Body of pancreas (tissue), 4 donors: ENCODE results near the gene C1orf115. TPM values are rescaled to one million over a fixed set of nuclear protein-coding genes. Genes with fewer than 3 reads are reported as not detected.
A peak's percentile ranks its signal among the peaks of the same experiment; 100 is the strongest.

Experiments
- ATAC-seq: fragments of 150-250 bp; one replicate; pipeline ENCODE4 v1.9.1; 2016
- DNase-seq, 4 donors: peaks; one replicate each; pipeline ENCODE4 v3.0.0-alpha.2; 2019
- H3K27ac ChIP-seq, 4 donors: fragments of 200-600 bp; sonication (generic); 1 replicate in 3 of 4; 2 replicates in 1 of 4; pipeline versions ENCODE4 v1.5.1 to v1.6.1; 2016 to 2019; ENCODE audit warnings: mild to moderate bottlenecking in 1 of 4, mixed read lengths in 1 of 4, moderate library complexity in 1 of 4
- H3K27me3 ChIP-seq, 2 donors: fragments of 200-600 bp; sonication (generic); one replicate each; pipeline ENCODE4 v1.6.0; 2016; ENCODE audit warnings: mild to moderate bottlenecking in 1 of 2
- H3K36me3 ChIP-seq, 2 donors: fragments of 200-600 bp; sonication (generic); replicated peaks in 1 of 2; 2 replicates each; pipeline ENCODE4 v1.5.1; 2016; ENCODE audit warnings: low read depth in 2 of 2; ENCODE audit not compliant: insufficient read depth in 1 of 2
- H3K4me1 ChIP-seq: fragments of 200-600 bp; sonication (generic); one replicate; pipeline ENCODE4 v1.6.0; 2016
- H3K4me3 ChIP-seq, 2 donors: fragments of 200-600 bp; sonication (generic); 1 replicate in 1 of 2; 2 replicates in 1 of 2; pipeline ENCODE4 v1.5.1; 2016 to 2019
- H3K9me3 ChIP-seq, 3 donors: fragments of 200-600 bp; sonication (generic); 1 replicate in 2 of 3; 2 replicates in 1 of 3; pipeline ENCODE4 v1.5.1; 2016
- CTCF ChIP-seq, 7 experiments: fragments of 450-650 bp in 4 of 7; fragments of 200-600 bp in 3 of 7; sonication (generic) in 3 of 7; IDR thresholded peaks; one replicate each; pipeline ENCODE4 v1.5.1; 2016 to 2019; ENCODE audit warnings: antibody characterized with exemption in 7 of 7
- POLR2A ChIP-seq, 3 donors: fragments of 450-650 bp; IDR thresholded peaks; one replicate each; pipeline ENCODE4 v1.6.1; 2016; ENCODE audit warnings: antibody characterized with exemption in 3 of 3, mild to moderate bottlenecking in 2 of 3
- WGBS, 2 donors: methylation state at CpG; one replicate each; pipeline ENCODE4 v1.1.5; 2017; 5-methylcytosine and 5-hydroxymethylcytosine counted together
- intact Hi-C: fragments of 100-400 bp; cut with DNase I; formaldehyde crosslinking; loops from one replicate; pipeline ENCODE4 v1.15.1; 2023
- total RNA-seq, 2 donors: library from RNA; depleted of rRNA; stranded (reverse); fragments of >200 nt; gene quantifications; one replicate each; pipeline ENCODE4 v1.1.0, GENCODE V29; 2016

The C1orf115 gene
- total RNA-seq, 2 donors from 2014 or later = 10.9 to 11.4 TPM

- TF ChIP-seq CTCF (IDR thresholded peaks at IDR 0.05) (no peak), POLR2A (IDR thresholded peaks at IDR 0.05) (no peak)
- DNase-seq = no peak
- no peak for ATAC-seq
- Histone ChIP-seq H3K27ac (no peak overlapping the region), H3K4me1 (peaks cover 10% of the 10 kb centered on the region), H3K27me3 (no peaks in the 10 kb centered on the region), H3K4me3 (no peak overlapping the region), H3K9me3 (no peaks in the 10 kb centered on the region), H3K36me3 (no peaks in the 10 kb centered on the region)
- WGBS, 2 donors = 57 to 73% methylated on average over 6 of the region's 6 CpGs
- intact Hi-C loops = no loop called here
Measured at GRCh38 chr1:220701974-220702373, 11.8 kb downstream of the C1orf115 start.

GRCh38 chr1:220702733-220703270 lies 12.6 kb downstream of the C1orf115 start:
- TF ChIP-seq CTCF (IDR thresholded peaks at IDR 0.05) (no peak), POLR2A (IDR thresholded peaks at IDR 0.05) (no peak)
- 57 to 61% methylated on average over 5 of the region's 5 CpGs for WGBS, 2 donors
- intact Hi-C loops = no loop called here

GRCh38 chr1:220703305-220703704 lies 13.1 kb downstream of the C1orf115 start:
- Histone ChIP-seq H3K27ac (no peak overlapping the region), H3K36me3 (no peaks in the 10 kb centered on the region), H3K4me3 (no peak overlapping the region), H3K4me1 (peaks cover 13% of the 10 kb centered on the region), H3K27me3 (no peaks in the 10 kb centered on the region), H3K9me3 (no peaks in the 10 kb centered on the region)
- no peak for DNase-seq
- no peak for ATAC-seq
- WGBS, 2 donors = 85 to 93% methylated on average over 4 of the region's 4 CpGs
- intact Hi-C loops = no loop called here
- TF ChIP-seq POLR2A (IDR thresholded peaks at IDR 0.05) (no peak), CTCF (IDR thresholded peaks at IDR 0.05) (no peak)

More at GRCh38 chr1:220702733-220703270, 12.6 kb downstream of the C1orf115 start:
- Histone ChIP-seq H3K36me3 (no peaks in the 10 kb centered on the region), H3K9me3 (no peaks in the 10 kb centered on the region), H3K4me1 (peaks cover 10% of the 10 kb centered on the region), H3K4me3 (no peak overlapping the region), H3K27ac (no peak overlapping the region), H3K27me3 (no peaks in the 10 kb centered on the region)
- DNase-seq (no peak), ATAC-seq (no peak)

- 26 to 30% methylated on average over 5 to 7 of the region's 7 CpGs for WGBS, 2 donors
- peak in 3 of 4 donors; percentile 42 to 63 (median 55) for DNase-seq
- intact Hi-C loops = no loop called here
- Histone ChIP-seq H3K9me3 (no peaks in the 10 kb centered on the region), H3K27ac (peak overlapping the region in 2 of 4 donors; percentile 17 to 23), H3K27me3 (no peaks in the 10 kb centered on the region), H3K4me1 (peaks cover 37% of the 10 kb centered on the region), H3K36me3 (no peaks in the 10 kb centered on the region), H3K4me3 (no peak overlapping the region)
- ATAC-seq = peak; percentile 70
- no peak for TF ChIP-seq CTCF (IDR thresholded peaks at IDR 0.05)
- TF ChIP-seq POLR2A (IDR thresholded peaks at IDR 0.05) = no peak
Measured at GRCh38 chr1:220705782-220706181, 15.6 kb downstream of the C1orf115 start.

GRCh38 chr1:220706480-220706879 lies 16.3 kb downstream of the C1orf115 start:
- H3K9me3 ChIP-seq = no peaks in the 10 kb centered on the region
- intact Hi-C loops = no loop called here
- H3K27ac ChIP-seq = peak overlapping the region in 1 of 4 donors; percentile 23
- TF ChIP-seq POLR2A (IDR thresholded peaks at IDR 0.05) = no peak
- no peak for TF ChIP-seq CTCF (IDR thresholded peaks at IDR 0.05)
- H3K27me3 ChIP-seq = no peaks in the 10 kb centered on the region
- DNase-seq (no peak), ATAC-seq (no peak)
- peaks cover 44% of the 10 kb centered on the region for H3K4me1 ChIP-seq
- no peaks in the 10 kb centered on the region for H3K36me3 ChIP-seq
- WGBS, 2 donors = 80% methylated on average over 9 of the region's 9 CpGs
- H3K4me3 ChIP-seq = no peak overlapping the region
